B cell (primary cell): ENCODE measurements around the gene CNGB1. TPM values are rescaled to one million over a fixed set of nuclear protein-coding genes. Genes with fewer than 3 reads are reported as not detected.

Experiments used
- ATAC-seq: fragments of 200-7000 bp; cut with Tn5 transposase; one replicate; pipeline ENCODE4 v1.10.0; 2021; ENCODE audit warnings: low read depth, mild to moderate bottlenecking, moderate number of reproducible peaks, moderate library complexity
- CTCF ChIA-PET: fragments of 350-600 bp; sonication (Branson Sonifier 250); formaldehyde crosslinking; loops from one replicate; lab custom pipeline; 2021; ENCODE audit warnings: antibody characterized with exemption, inconsistent platforms; lab: Charles Lee
- POLR2A ChIA-PET: fragments of 350-600 bp; sonication (Branson Sonifier 250); formaldehyde crosslinking; loops from one replicate; lab custom pipeline; 2021; ENCODE audit warnings: antibody characterized with exemption; lab: Charles Lee
- DNase-seq: peaks from one replicate; pipeline ENCODE4 v3.0.0; 2013
- H2AFZ ChIP-seq: 2 replicates; pipeline ENCODE4 v1.6.1; 2012; ENCODE audit warnings: mild to moderate bottlenecking, low read depth, low read length; ENCODE audit not compliant: insufficient read depth, poor library complexity, severe bottlenecking
- H3K27ac ChIP-seq, 2 donors: 1 replicate in 1 of 2; 2 replicates in 1 of 2; pipeline ENCODE4 v1.5.1; 2012 to 2013; ENCODE audit warnings: low read length in 2 of 2, mild to moderate bottlenecking in 2 of 2, moderate library complexity in 1 of 2
- H3K27me3 ChIP-seq, 4 experiments: fragments of 200-600 bp in 1 of 4; sonication (generic) in 1 of 4; replicated peaks in 1 of 4; 1 replicate in 2 of 4; 2 replicates in 2 of 4; pipeline versions ENCODE4 v1.6.1 to v1.7.0; 2013 to 2016; ENCODE audit warnings: low read length in 3 of 4, mild to moderate bottlenecking in 2 of 4, mixed read lengths in 1 of 4, moderate library complexity in 1 of 4; ENCODE audit not compliant: insufficient read depth in 4 of 4, control insufficient read depth in 3 of 4; ENCODE audit errors: control extremely low read depth in 1 of 4
- H3K36me3 ChIP-seq, 2 experiments: replicated peaks in 1 of 2; 1 replicate in 1 of 2; 2 replicates in 1 of 2; pipeline versions ENCODE4 v1.6.1 to v1.7.1; 2013; ENCODE audit warnings: low read length in 1 of 2; ENCODE audit not compliant: insufficient read depth in 2 of 2, control insufficient read depth in 1 of 2; ENCODE audit errors: control extremely low read depth in 1 of 2, extremely low read depth in 1 of 2
- H3K4me1 ChIP-seq, 2 donors: fragments of 200-600 bp in 1 of 2; sonication (generic) in 1 of 2; 1 replicate in 1 of 2; 2 replicates in 1 of 2; pipeline versions ENCODE4 v1.5.1 to v1.6.1; 2013 to 2017; ENCODE audit warnings: low read length in 2 of 2; ENCODE audit not compliant: control insufficient read depth in 2 of 2, insufficient read depth in 2 of 2
- H3K4me2 ChIP-seq: replicated peaks from 2 replicates; pipeline ENCODE3; 2012; ENCODE audit warnings: mild to moderate bottlenecking, low read depth, low read length; ENCODE audit not compliant: poor library complexity, severe bottlenecking
- H3K4me3 ChIP-seq, 5 experiments: fragments of 200-600 bp in 1 of 5; sonication (generic) in 1 of 5; 1 replicate in 3 of 5; 2 replicates in 2 of 5; pipeline versions ENCODE4 v1.5.1 to v1.7.0; 2011 to 2016; ENCODE audit warnings: low read length in 4 of 5, mild to moderate bottlenecking in 4 of 5, low read depth in 2 of 5, control low read depth in 1 of 5, moderate library complexity in 1 of 5; ENCODE audit not compliant: insufficient read depth in 1 of 5; ENCODE audit errors: control extremely low read depth in 1 of 5, extremely low read depth in 1 of 5
- H3K79me2 ChIP-seq: fragments of 200-600 bp; sonication (generic); one replicate; pipeline ENCODE4 v1.6.0; 2016; ENCODE audit warnings: low read length; ENCODE audit not compliant: control insufficient read depth, insufficient read depth
- H3K9ac ChIP-seq: fragments of 200-600 bp; sonication (generic); 2 replicates; pipeline ENCODE4 v1.6.1; 2017; ENCODE audit warnings: mild to moderate bottlenecking, low read length, moderate library complexity
- H3K9me3 ChIP-seq, 3 donors: one replicate each; pipeline versions ENCODE4 v1.6.1 to v1.7.1; 2013; ENCODE audit warnings: low read length in 2 of 3; ENCODE audit not compliant: control insufficient read depth in 2 of 3, insufficient read depth in 1 of 3; ENCODE audit errors: control extremely low read depth in 1 of 3
- H4K20me1 ChIP-seq: 2 replicates; pipeline ENCODE4 v1.6.0; 2012; ENCODE audit warnings: mild to moderate bottlenecking, low read length; ENCODE audit not compliant: insufficient read depth, control insufficient read depth, poor library complexity, severe bottlenecking
- H3K27ac Mint-ChIP-seq: one replicate; pipeline ENCODE4 v1.8.0; 2021; ENCODE audit warnings: mixed read lengths
- H3K27me3 Mint-ChIP-seq: one replicate; pipeline ENCODE4 v1.8.0; 2021; ENCODE audit warnings: mixed read lengths
- H3K4me1 Mint-ChIP-seq: one replicate; pipeline ENCODE4 v1.8.0; 2021; ENCODE audit warnings: mixed read lengths
- H3K4me3 Mint-ChIP-seq: one replicate; pipeline ENCODE4 v1.8.0; 2021; ENCODE audit warnings: mixed read lengths
- H3K9me3 Mint-ChIP-seq: one replicate; pipeline ENCODE4 v1.8.0; 2022; ENCODE audit warnings: mixed read lengths; ENCODE audit not compliant: insufficient read depth
- EZH2 ChIP-seq: IDR thresholded peaks from 2 replicates; pipeline ENCODE4 v1.6.1; 2012; ENCODE audit warnings: borderline replicate concordance, low read depth, mild to moderate bottlenecking, moderate library complexity, low read length; ENCODE audit not compliant: insufficient read depth, poor library complexity, severe bottlenecking
- WGBS: methylation state at CpG from one replicate; pipeline ENCODE4 v1.1.5; 2013; ENCODE audit warnings: missing lambda C conversion rate; ENCODE audit not compliant: insufficient coverage; 5-methylcytosine and 5-hydroxymethylcytosine counted together
- intact Hi-C: fragments of 100-400 bp; cut with micrococcal nuclease; formaldehyde crosslinking; loops from one replicate; pipeline ENCODE4 v1.10.0; 2022
- polyA plus RNA-seq: library from polyadenylated mRNA; depleted of rRNA; stranded (reverse); fragments of >200 nt; gene quantifications from 2 replicates; pipeline ENCODE4 v1.2.3, GENCODE V29; 2012
- total RNA-seq, 2 donors: library from RNA; stranded (reverse); fragments of 120-200 nt in 1 of 2; gene quantifications; 1 replicate in 1 of 2; 2 replicates in 1 of 2; pipeline versions ENCODE4 v1.2.3 to v1.2.4, GENCODE V29; 2013 to 2022
- TF ChIP-seq, protein P1 (sequence below): fragments of 200-600 bp; IDR thresholded peaks from one replicate; pipeline ENCODE4 v1.8.0; 2022; ENCODE audit warnings: antibody characterized with exemption, mild to moderate bottlenecking

CNGB1 gene
- total and polyA plus RNA-seq, 2 donors (not counting 1 experiment from before 2014, with no cell fraction given): not detected

DNA sequence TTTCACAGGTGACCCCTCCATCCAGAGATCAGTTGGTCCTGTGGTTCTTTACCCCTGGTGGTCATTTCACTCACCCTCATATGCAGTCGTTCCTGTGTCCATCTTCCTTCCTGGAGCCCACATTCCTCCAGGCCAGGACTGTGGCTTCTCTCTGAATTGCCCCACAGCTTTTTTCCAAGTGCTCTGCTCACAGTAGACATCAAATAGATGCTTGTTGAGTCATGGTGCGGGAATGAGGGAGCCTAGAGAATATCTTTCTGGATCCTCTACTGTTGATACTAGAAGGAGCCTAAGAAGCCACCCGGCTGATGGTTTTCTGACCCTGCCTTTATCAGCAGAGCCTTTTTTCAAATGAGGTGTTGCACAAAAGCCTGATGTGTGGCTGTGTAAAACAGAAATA is 40.7 kb upstream of the CNGB1 start:
- CTCF ChIA-PET: no interaction called here
- no peaks in the 10 kb centered on the region for H3K27me3 Mint-ChIP-seq
- no peaks in the 10 kb centered on the region for H3K27me3 ChIP-seq
- peaks cover 3 to 30% of the 10 kb centered on the region in 2 experiments for H3K36me3 ChIP-seq
- no peak for DNase-seq
- TF ChIP-seq, protein P1, sequence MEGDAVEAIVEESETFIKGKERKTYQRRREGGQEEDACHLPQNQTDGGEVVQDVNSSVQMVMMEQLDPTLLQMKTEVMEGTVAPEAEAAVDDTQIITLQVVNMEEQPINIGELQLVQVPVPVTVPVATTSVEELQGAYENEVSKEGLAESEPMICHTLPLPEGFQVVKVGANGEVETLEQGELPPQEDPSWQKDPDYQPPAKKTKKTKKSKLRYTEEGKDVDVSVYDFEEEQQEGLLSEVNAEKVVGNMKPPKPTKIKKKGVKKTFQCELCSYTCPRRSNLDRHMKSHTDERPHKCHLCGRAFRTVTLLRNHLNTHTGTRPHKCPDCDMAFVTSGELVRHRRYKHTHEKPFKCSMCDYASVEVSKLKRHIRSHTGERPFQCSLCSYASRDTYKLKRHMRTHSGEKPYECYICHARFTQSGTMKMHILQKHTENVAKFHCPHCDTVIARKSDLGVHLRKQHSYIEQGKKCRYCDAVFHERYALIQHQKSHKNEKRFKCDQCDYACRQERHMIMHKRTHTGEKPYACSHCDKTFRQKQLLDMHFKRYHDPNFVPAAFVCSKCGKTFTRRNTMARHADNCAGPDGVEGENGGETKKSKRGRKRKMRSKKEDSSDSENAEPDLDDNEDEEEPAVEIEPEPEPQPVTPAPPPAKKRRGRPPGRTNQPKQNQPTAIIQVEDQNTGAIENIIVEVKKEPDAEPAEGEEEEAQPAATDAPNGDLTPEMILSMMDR: no peak
- TF ChIP-seq EZH2: no peak
- no peaks in the 10 kb centered on the region for H3K9me3 ChIP-seq
- H3K27ac Mint-ChIP-seq: no peak overlapping the region
- no peak overlapping the region for H2AFZ ChIP-seq
- no peaks in the 10 kb centered on the region for H4K20me1 ChIP-seq
- no CpG with 5 or more reads among the region's 3 CpGs for WGBS
- intact Hi-C loops: no loop called here
- H3K4me3 ChIP-seq: no peak overlapping the region
- no peak overlapping the region for H3K9ac ChIP-seq
- ATAC-seq: no peak
- POLR2A ChIA-PET: no interaction called here
- H3K4me1 Mint-ChIP-seq: no peaks in the 10 kb centered on the region
- H3K4me1 ChIP-seq: no peaks in the 10 kb centered on the region
- H3K4me3 Mint-ChIP-seq: no peak overlapping the region
- no peaks in the 10 kb centered on the region for H3K79me2 ChIP-seq
- no peak overlapping the region for H3K27ac ChIP-seq
- H3K4me2 ChIP-seq: no peak overlapping the region
- H3K9me3 Mint-ChIP-seq: no peaks in the 10 kb centered on the region

DNA sequence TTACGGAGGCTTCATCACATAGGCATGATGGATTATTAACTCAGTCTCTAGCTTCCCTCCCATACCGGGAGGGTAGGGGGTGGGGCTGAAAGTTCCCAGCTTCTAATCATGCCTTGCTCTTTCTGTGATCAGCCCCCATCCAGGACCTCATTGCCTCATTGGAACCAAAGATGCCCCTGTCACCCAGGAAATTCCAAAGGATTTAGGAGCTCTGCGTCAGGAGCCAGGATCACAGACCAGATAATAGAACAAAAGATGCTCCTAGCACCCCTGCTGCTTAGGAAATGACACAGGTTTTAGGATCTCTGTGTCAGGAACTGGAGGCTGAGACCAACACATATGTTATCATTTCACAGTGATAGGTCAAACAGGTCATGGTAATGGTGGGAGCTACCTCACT is 40.0 kb upstream of the CNGB1 start:
- no peak overlapping the region for H3K27ac ChIP-seq
- DNase-seq (no peak), ATAC-seq (no peak)
- no peak overlapping the region for H3K9ac ChIP-seq
- 100% methylated on average over 1 of the region's 3 CpGs for WGBS
- H3K79me2 ChIP-seq: peaks cover 3% of the 10 kb centered on the region
- ChIA-PET POLR2A (interaction anchor here (0.6 kb wide), 1 partner anchor 90 kb away, joined by 3 read pairs; no protein-coding TSS in a partner anchor), CTCF (no interaction called here)
- peaks cover 0 to 5% (median 0%) of the 10 kb centered on the region in 3 donors for H3K9me3 ChIP-seq
- no peak overlapping the region for H3K4me2 ChIP-seq
- no peaks in the 10 kb centered on the region for H4K20me1 ChIP-seq
- no peaks in the 10 kb centered on the region for H3K4me1 Mint-ChIP-seq
- H3K4me3 Mint-ChIP-seq: no peak overlapping the region
- intact Hi-C loops: no loop called here
- H3K4me1 ChIP-seq: no peaks in the 10 kb centered on the region
- no peak overlapping the region for H3K27ac Mint-ChIP-seq
- H3K4me3 ChIP-seq: no peak overlapping the region
- H3K36me3 ChIP-seq: peaks cover 3 to 32% of the 10 kb centered on the region in 2 experiments
- H3K27me3 Mint-ChIP-seq: no peaks in the 10 kb centered on the region
- TF ChIP-seq, protein P1: no peak
- TF ChIP-seq EZH2: no peak
- H3K9me3 Mint-ChIP-seq: no peaks in the 10 kb centered on the region
- no peaks in the 10 kb centered on the region for H3K27me3 ChIP-seq
- H2AFZ ChIP-seq: no peak overlapping the region
